Calu3 (cell line): Measurements from ENCODE around the gene PLS1. TPM values are rescaled to one million over a fixed set of nuclear protein-coding genes. Genes with fewer than 3 reads are reported as not detected.
"Not testable (repeated sequence)": the region's sequence is repeated elsewhere in the genome, so short reads cannot be mapped to it uniquely, and the experiment has no call there.

Experiments
- BruUV-seq: library from RNA; stranded (reverse); fragments of 400-500 nt; replicated peaks from 2 replicates; lab custom pipeline; 2021; lab: Mats Ljungman, UMichigan
- CTCF ChIA-PET: fragments of 300-600 bp; sonication (Branson Sonifier 250); formaldehyde crosslinking; loops from one replicate; lab custom pipeline; 2022; ENCODE audit warnings: antibody characterized with exemption; lab: Charles Lee
- DNase-seq: peaks from one replicate; pipeline ENCODE4 v3.0.0; 2022
- H3K27ac Mint-ChIP-seq: one replicate; pipeline ENCODE4 v1.8.0; 2022; ENCODE audit warnings: mixed read lengths; ENCODE audit not compliant: unreplicated experiment
- H3K27me3 Mint-ChIP-seq: one replicate; pipeline ENCODE4 v1.8.0; 2022; ENCODE audit warnings: mixed read lengths; ENCODE audit not compliant: unreplicated experiment
- H3K36me3 Mint-ChIP-seq: one replicate; pipeline ENCODE4 v1.8.0; 2022; ENCODE audit warnings: mild to moderate bottlenecking, moderate library complexity, mixed read lengths; ENCODE audit not compliant: insufficient read depth, unreplicated experiment
- H3K4me1 Mint-ChIP-seq: one replicate; pipeline ENCODE4 v1.8.0; 2022; ENCODE audit warnings: mild to moderate bottlenecking, low read depth, mixed read lengths; ENCODE audit not compliant: unreplicated experiment
- H3K4me3 Mint-ChIP-seq: one replicate; pipeline ENCODE4 v1.8.0; 2022; ENCODE audit warnings: mild to moderate bottlenecking, low read depth, moderate library complexity, mixed read lengths; ENCODE audit not compliant: unreplicated experiment
- H3K9me3 Mint-ChIP-seq: one replicate; pipeline ENCODE4 v1.8.0; 2022; ENCODE audit warnings: low read depth, mixed read lengths; ENCODE audit not compliant: unreplicated experiment
- intact Hi-C: fragments of 100-400 bp; cut with micrococcal nuclease; formaldehyde crosslinking; loops from one replicate; pipeline ENCODE4 v1.10.0; 2022; ENCODE audit not compliant: unreplicated experiment
- total RNA-seq: library from RNA; stranded (reverse); gene quantifications from 2 replicates; pipeline ENCODE4 v1.2.3, GENCODE V29; 2022
- TF ChIP-seq, protein P1 (sequence below): fragments of 200-600 bp; IDR thresholded peaks from one replicate; pipeline ENCODE4 v1.8.0; 2022; ENCODE audit warnings: antibody characterized with exemption; ENCODE audit not compliant: unreplicated experiment

PLS1 gene
- total RNA-seq, 1 experiment from 2014 or later: 155 TPM

DNA sequence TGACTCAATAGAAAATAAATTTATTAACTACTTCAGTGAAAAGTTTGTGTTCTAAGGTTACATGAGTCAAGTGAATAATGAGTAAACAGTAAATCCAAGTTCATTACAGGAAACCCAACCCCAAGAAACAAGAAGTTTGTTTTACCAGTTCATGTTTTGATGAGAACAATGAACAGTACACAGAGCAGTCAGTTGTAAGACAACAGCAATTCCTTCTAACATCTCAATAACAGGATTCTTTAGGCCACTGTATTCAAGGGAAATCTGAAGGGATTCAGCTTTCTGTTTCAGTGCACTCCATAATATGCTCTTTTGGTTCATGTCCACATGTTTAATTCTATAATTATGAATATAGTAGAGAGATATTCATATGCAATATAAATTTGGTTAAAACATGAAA, 36.1 kb upstream of the PLS1 start:
- no TSS peak for BruUV-seq
- TF ChIP-seq, protein P1, sequence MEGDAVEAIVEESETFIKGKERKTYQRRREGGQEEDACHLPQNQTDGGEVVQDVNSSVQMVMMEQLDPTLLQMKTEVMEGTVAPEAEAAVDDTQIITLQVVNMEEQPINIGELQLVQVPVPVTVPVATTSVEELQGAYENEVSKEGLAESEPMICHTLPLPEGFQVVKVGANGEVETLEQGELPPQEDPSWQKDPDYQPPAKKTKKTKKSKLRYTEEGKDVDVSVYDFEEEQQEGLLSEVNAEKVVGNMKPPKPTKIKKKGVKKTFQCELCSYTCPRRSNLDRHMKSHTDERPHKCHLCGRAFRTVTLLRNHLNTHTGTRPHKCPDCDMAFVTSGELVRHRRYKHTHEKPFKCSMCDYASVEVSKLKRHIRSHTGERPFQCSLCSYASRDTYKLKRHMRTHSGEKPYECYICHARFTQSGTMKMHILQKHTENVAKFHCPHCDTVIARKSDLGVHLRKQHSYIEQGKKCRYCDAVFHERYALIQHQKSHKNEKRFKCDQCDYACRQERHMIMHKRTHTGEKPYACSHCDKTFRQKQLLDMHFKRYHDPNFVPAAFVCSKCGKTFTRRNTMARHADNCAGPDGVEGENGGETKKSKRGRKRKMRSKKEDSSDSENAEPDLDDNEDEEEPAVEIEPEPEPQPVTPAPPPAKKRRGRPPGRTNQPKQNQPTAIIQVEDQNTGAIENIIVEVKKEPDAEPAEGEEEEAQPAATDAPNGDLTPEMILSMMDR: no peak
- peaks cover 21% of the 10 kb centered on the region for H3K4me1 Mint-ChIP-seq
- H3K4me3 Mint-ChIP-seq: no peak overlapping the region
- no peak for DNase-seq
- CTCF ChIA-PET: no interaction called here
- H3K9me3 Mint-ChIP-seq: no peaks in the 10 kb centered on the region
- intact Hi-C loops: loop anchor here (10.0 kb wide), 1 partner anchor 955 kb away; no protein-coding TSS in a partner anchor
- H3K27ac Mint-ChIP-seq: no peak overlapping the region
- H3K36me3 Mint-ChIP-seq: peaks cover 39% of the 10 kb centered on the region
- H3K27me3 Mint-ChIP-seq: no peaks in the 10 kb centered on the region

DNA sequence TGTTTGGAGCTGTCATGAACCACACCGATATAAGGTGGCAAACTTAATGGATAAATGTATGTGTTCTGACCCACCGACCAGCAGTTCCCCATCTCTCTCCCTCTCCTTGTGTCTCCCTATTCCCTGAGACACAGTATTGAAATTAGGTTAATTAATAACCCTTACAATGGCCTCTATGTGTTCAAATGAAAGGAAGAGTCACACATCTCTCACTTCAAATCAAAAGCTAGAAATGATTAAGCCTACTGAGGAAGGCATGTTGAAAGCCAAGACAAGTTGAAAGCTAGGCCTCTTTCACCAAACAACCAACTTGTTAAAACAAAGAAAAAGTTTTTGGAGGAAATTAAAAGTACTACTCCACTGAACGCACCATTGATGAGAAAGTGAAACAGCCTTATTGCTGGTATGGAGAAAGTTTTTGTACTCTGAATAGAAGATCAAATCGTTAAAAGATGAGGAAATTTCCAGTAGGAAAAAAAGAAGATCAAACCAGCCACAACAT, 32.6 kb upstream of the PLS1 start:
- Mint-ChIP-seq H3K9me3 (peaks cover 2% of the 10 kb centered on the region), H3K36me3 (peaks cover 46% of the 10 kb centered on the region), H3K27me3 (no peaks in the 10 kb centered on the region), H3K27ac (peak overlapping the region; percentile 82), H3K4me1 (peaks cover 39% of the 10 kb centered on the region), H3K4me3 (peak overlapping the region; percentile 48)
- TF ChIP-seq, protein P1: no peak
- BruUV-seq: no TSS peak
- CTCF ChIA-PET: interaction anchor here (0.6 to 1.8 kb wide), 6 partner anchors 10 to 452 kb away, joined by 3 to 7 read pairs (median 3); partner anchors contain the start of gene ATR
- intact Hi-C loops: loop anchor here (10.0 kb wide), 1 partner anchor 959 kb away; no protein-coding TSS in a partner anchor
- no peak for DNase-seq

DNA sequence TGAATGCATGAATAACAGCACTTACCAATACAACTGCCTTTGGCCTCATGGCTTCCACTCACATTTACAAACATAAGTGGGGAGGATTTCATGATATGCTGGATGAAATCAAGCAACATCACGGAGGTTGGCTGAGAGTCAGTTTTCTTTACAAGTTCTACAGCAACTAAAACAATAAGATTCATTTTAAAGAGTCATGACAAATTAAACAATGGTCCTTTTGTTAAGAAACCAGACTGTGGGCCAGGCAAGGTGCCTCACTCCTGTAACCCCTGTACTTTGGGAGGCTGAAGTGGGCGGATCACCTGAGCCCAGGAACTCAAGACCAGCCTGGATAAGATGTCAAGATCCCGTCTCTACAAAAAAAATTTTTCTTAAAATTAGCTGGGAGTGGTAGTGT, 30.1 kb upstream of the PLS1 start:
- peak; percentile 73 for DNase-seq
- Mint-ChIP-seq H3K9me3 (peaks cover 2% of the 10 kb centered on the region), H3K27me3 (no peaks in the 10 kb centered on the region), H3K27ac (peak overlapping the region; percentile 82), H3K4me1 (peaks cover 39% of the 10 kb centered on the region), H3K36me3 (peaks cover 53% of the 10 kb centered on the region), H3K4me3 (peak overlapping the region; percentile 36)
- no TSS peak for BruUV-seq
- CTCF ChIA-PET: interaction anchor here (0.6 to 0.7 kb wide), 6 partner anchors 32 to 1197 kb away, joined by 3 to 7 read pairs (median 4); no protein-coding TSS in a partner anchor
- intact Hi-C loops: loop anchor here (10.0 kb wide), 1 partner anchor 961 kb away; no protein-coding TSS in a partner anchor
- TF ChIP-seq, protein P1: no peak

DNA sequence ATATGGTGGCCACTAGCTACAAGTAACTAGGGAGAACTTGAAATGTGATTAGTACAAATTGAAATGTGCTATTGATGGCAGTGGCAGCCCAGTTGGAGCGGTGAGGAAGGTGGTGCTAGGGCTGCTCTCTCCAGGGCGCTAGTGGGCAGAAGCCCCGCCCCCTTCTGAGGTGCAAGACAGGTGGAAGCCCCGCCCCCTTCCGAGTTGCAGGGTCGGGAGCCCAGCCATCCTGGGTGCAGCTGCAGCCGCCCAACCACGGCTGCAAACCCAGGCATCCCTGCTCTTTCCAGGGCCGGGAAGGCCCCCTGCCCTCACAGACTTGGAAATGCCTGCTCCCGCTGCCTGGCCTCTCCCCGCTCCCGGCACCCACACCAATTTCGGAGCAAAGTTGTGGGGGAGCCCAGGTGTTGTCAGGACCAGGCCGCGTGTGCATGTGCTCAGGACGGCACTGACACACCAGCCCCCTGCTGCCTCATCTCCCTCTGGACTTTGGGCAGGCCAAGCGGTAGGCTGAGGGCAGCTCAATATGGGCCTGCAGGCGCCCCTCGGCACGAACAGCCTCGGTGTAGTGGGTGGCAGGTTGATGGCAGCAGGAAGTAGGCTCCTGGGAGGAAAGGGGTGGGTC, 27.7 kb upstream of the PLS1 start:
- TF ChIP-seq, protein P1: no peak
- intact Hi-C loops: loop anchor here (10.0 kb wide), 1 partner anchor 964 kb away; no protein-coding TSS in a partner anchor
- Mint-ChIP-seq H3K4me3 (no peak overlapping the region), H3K27ac (no peak overlapping the region), H3K27me3 (no peaks in the 10 kb centered on the region), H3K4me1 (peaks cover 24% of the 10 kb centered on the region), H3K36me3 (peaks cover 53% of the 10 kb centered on the region), H3K9me3 (peaks cover 2% of the 10 kb centered on the region)
- CTCF ChIA-PET: no interaction called here
- BruUV-seq: no TSS peak
- no peak for DNase-seq

- H3K4me3 Mint-ChIP-seq, H3K27ac Mint-ChIP-seq, DNase-seq, BruUV-seq, H3K27me3 Mint-ChIP-seq, H3K9me3 Mint-ChIP-seq: not testable (repeated sequence)
- peaks cover 54% of the 10 kb centered on the region for H3K36me3 Mint-ChIP-seq
- intact Hi-C loops: loop anchor here (10.0 kb wide), 1 partner anchor 965 kb away; no protein-coding TSS in a partner anchor
- CTCF ChIA-PET: interaction anchor here (0.9 kb wide), 1 partner anchor 1230 kb away, joined by 3 read pairs; no protein-coding TSS in a partner anchor
- H3K4me1 Mint-ChIP-seq: peaks cover 20% of the 10 kb centered on the region
Measured at GRCh38 chr3:142569422-142569821, 26.8 kb upstream of the PLS1 start.

DNA sequence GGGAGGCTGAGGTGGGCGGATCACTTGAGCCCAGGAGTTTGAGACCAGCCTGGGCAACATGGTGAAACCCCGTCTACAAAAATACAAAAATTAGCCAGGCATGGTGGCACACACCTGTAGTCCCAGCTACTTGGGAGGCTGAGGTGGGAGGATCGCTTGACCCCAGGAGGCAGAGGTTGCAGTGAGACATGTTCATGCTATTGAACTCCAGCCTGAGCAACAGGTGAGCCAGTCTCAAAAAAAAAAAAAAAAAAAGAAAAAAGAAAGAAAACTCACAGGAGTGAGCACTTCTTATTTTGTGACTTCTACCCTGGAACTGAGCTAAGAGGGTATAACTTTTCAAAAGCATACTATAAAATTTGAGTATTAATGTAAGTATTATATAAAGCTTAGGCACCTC, 22.0 kb upstream of the PLS1 start:
- not testable (repeated sequence) for BruUV-seq

More for the DNA sequence above, 22.0 kb upstream of the PLS1 start:
- Mint-ChIP-seq H3K4me1 (peaks cover 32% of the 10 kb centered on the region), H3K36me3 (peaks cover 58% of the 10 kb centered on the region)
- DNase-seq, H3K4me3 Mint-ChIP-seq, intact Hi-C loops, H3K9me3 Mint-ChIP-seq, H3K27me3 Mint-ChIP-seq, H3K27ac Mint-ChIP-seq: not testable (repeated sequence)
- CTCF ChIA-PET: interaction anchor here (0.6 to 0.7 kb wide), 4 partner anchors 102 to 837 kb away, joined by 3 to 6 read pairs (median 4); no protein-coding TSS in a partner anchor
